ENCODE results near the gene MAD1L1.

Gene MAD1L1

GRCh38 chr7:2019461-2019710, 213.4 kb downstream of the MAD1L1 start:
- no peak for DNase-seq

DNA sequence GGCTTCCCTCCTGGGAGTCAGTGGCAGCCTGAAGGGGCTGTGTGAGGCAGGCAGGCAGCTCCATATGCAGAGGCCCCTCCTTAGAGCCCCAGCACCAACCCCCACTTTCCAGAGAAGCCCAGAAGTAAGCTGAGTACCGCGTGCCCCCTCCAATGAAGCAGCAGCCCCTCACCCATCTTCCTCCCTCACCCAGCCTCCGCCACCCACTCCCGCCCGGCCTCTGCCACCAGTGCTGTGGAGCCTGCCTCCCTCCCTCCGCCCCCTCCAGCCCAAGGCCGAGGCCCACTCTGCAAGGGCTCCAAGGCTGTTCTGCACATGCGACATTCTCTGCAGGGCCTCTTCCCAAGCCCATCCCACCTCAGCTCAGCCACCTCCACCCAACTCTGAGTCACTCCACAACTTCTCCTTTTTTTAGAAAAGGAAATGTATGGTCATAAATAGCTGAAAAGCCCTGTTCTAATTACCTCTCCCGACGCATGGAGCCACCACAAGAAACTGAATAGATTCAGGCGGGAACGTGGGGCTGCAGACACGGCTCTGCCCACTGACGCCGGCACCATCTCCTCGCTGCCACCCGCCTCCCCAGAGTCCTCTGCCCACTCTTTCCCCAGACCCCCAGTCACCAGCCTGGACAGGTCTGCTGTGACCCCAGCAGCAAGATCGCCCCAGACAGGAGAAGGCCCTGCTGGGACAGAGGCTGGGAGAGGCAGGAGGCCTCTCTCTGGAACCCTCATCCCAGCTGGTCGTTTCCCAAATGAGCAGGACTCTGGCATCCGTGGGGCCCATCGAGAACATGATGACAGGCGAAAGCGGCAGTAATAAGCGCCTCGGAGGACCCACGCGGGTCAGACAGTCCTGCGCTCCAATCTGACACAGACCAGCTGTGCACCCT, 213.9 kb downstream of the MAD1L1 start:
- no peak for DNase-seq

GRCh38 chr7:2017914-2018568, 214.7 kb downstream of the MAD1L1 start:
- DNase-seq = no peak

DNA sequence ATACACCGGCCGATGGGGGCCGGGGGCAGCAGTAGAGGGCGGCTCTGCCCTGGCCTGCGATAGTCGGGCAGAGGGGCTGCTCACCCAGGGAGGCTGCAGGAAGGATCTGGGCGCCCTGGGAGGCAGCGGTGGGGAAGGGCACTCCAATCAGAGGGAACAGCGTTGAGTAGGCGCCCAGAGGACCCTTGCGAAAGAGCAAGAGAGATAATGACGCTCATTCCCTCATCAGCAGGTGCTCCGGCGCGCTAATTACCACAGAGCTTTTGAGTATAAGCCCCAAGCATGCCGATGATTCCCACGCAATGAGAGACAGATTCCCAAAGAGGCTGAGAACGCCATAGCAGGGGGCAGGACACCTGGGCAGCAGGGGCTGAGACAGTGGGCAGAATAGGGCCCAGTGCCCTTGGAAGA, 215.3 kb downstream of the MAD1L1 start:
- no peak for DNase-seq

- no peak for DNase-seq
Measured at GRCh38 chr7:2016761-2017480, 215.8 kb downstream of the MAD1L1 start.

GRCh38 chr7:2016021-2016631, 216.6 kb downstream of the MAD1L1 start:
- DNase-seq = no peak

DNA sequence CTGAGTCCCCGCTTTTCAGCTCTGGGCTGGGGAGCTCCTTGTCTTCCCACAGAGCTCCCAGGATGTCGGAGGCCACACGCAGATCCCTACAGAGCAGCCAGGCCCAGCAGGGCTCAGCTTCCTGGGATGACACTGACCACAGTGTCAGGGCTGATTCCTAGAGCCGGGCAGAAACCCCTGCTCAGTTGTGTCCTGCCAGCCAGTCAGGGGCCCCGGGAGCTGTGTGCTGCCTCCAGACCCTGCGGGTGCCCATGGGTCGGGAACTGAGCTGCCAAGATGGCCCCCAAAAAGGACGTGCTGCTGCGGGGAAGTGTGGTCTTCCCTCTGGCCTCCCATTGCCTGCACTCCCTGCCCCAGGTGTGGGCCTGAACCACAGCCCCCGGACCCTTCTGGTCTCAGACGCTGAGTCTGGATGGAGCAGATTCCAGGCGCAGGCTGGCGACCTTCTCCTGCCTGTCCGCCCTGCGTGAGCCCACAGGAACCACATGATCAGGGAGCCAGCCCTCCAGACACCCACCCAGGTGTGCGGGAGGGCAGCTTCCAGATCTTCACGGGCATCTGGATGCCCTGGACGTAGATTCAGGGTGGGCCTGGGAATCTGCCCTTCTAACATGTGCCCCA, 217.4 kb downstream of the MAD1L1 start:
- no peak for DNase-seq

DNA sequence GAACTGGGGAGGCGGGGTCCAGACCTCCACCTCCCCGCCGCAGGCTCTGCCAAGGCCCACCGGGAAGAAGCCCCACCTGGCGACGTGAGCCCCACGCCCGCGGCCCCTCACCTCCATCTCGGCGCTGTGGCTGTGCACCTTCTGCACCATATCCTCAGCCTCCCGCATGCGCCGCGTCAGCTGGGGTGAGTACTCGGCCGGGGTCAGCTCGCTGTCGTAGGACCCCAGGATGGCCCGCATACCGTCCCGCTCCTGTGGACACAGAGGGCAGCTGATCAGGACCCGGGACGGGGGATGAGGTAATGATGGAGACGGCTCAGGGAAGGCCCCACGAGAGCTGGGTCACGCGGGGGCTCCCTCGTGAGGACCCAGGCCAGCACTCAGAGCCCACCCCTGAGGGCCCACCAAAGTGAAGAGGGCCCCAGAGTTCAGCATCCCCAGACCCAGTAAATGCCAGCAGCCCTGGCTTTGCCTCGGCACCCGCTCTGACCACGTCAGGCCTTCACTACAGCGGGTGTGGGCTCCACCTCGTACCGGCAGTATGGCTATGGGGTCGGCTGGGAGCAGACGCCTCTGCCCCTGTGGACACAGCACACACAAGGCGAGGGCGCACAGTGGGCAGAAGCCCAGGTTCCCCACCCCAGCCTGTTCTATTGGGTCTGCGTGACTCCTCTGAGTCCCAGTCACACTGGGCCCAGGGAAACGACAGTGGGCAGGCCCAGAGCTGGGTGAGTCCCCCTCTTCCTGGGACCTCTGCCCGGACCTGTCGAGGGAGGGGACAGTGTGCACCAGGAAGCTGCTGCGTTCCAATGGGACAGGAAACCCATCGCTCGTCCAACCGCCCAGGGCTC, 218.1 kb downstream of the MAD1L1 start:
- DNase-seq = no peak

- no peak for DNase-seq
Measured at GRCh38 chr7:2013381-2014311, 219.1 kb downstream of the MAD1L1 start.

DNA sequence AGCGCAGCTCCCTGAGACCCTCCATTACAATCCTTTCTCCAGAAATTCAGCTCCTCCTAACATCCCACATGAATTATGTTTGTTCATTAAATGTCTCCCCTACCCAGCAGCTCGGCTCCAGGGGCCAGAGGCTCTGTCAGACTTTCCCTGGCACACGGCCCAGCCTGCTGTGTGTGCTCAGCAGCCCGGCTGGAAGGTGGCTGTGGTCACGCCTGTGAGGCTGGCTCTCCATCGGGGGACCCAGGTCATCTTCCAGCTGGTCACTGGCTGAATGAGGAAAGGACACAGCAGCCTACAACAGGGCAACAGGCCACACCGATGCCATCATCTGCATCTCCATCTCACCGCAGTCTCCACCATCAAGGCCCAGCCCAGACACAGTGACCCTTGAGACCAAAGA, 219.8 kb downstream of the MAD1L1 start:
- no peak for DNase-seq

GRCh38 chr7:2012044-2012900, 220.5 kb downstream of the MAD1L1 start:
- DNase-seq = no peak

GRCh38 chr7:2011266-2012043, 221.3 kb downstream of the MAD1L1 start:
- no peak for DNase-seq

- no peak for DNase-seq
Measured at GRCh38 chr7:2010551-2011265, 222.0 kb downstream of the MAD1L1 start.

DNA sequence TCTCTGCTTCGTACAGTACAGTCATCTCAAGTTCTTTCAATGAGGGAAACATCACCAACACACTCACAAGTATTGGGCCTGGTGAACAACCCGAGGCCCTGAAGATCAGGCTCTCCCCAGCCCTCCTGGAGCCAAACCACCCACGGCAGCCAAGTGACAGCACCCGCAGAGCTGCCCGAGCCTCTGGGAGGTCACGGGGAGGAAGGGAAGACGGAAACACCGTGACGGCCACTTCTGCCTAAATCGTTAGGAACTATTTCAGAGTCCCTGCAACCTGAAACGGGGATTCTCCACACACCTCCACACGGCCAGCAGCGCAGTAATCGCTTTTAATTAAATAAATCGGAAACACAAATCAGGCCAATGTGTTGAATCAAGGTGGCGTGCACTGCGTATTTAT, 222.6 kb downstream of the MAD1L1 start:
- no peak for DNase-seq

DNA sequence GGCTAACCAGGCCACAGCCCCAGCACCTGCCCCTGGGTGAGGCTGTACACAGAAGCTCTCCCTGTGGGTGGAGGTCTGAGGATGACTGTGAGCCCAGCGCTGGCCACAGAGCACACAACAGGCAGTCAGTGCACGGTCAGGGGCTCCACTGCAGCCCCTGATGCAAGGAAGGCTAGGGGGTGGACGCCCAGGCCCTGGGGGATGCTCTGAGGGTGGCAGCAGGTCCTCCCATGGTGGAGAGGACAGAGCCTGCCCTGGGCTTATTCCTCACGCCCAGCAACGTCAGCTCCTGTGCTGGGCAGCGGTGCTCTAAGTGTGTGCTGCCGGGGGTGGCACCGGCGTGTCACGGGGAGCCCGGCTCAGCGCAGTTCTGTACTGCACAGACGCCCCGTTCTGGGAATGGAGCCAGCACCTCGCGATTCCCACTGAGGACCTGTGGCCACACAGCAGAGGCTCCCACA, 223.2 kb downstream of the MAD1L1 start:
- no peak for DNase-seq

DNA sequence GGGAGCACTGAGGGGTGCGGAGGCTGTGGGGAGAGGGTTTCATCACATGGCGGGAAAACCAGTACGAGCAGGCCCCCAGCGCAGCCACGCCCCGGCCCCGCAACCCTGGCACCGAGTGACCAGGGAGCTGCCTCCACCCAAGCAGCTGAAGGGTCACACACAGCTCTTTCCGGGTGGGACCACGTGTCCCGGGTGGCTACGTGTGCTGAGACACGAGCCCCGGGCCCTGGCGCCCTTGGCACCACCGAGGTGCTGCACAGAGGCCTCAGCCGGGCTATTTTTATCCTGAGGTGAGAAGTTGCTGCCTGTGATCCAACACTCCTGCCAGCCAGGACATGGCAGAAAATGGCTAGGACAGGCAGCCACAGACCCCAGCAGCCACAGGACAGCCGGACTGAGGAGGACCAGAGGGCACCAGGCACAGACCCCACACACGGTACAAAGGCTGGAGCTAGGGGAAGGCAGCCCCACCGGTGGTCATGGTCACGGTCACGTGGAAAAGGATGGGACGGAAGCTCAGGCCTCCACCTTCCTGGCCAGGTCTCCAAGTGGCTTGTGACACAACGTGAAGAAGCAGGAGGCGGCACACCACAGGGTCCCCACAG, 223.7 kb downstream of the MAD1L1 start:
- no peak for DNase-seq

DNA sequence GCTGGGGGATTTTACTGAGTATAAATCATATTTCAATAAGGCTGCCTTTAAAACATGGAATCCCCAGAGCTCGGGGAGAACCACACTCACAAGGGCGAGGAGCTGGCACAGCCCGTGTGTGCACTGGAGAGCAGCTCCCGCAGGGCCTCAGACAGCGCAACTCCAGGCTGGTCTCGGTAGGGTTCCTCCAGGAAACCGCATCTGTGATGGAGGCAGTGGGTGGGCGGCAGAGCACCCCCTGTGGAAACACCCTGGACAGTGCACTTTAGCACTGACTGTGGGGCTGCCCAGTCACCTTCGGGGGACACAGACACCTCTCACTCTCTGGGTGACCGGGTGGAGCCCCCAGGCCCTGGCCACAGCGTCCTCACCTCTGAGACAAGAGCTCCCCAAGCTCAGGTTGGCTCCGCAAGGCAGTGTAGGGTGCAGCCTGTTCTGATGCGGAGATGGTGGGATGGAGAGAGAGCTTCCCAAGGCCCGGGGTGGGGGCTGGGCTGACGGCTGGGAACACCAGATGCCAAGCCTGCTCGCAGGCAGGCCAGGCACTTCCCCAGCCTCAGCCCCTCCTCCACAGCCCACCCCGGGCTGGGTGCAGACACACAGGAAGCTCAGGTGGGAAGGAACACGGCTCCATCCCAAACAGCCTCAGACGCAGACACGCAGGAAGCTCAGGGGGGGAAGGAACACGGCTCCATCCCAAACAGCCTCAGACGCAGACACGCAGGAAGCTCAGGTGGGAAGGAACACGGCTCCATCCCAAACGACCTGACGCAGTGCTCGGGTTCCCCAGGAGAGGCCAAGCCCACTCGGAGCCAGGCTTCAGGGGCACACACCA, 224.4 kb downstream of the MAD1L1 start:
- DNase-seq = no peak
